DMS 273 (cell line): ENCODE data around the gene ZNF581.

Experiments used
- DNase-seq: peaks from one replicate; lab custom pipeline; 2025; ENCODE audit not compliant: unreplicated experiment; lab: John Stamatoyannopoulos, UW

Gene ZNF581

DNA sequence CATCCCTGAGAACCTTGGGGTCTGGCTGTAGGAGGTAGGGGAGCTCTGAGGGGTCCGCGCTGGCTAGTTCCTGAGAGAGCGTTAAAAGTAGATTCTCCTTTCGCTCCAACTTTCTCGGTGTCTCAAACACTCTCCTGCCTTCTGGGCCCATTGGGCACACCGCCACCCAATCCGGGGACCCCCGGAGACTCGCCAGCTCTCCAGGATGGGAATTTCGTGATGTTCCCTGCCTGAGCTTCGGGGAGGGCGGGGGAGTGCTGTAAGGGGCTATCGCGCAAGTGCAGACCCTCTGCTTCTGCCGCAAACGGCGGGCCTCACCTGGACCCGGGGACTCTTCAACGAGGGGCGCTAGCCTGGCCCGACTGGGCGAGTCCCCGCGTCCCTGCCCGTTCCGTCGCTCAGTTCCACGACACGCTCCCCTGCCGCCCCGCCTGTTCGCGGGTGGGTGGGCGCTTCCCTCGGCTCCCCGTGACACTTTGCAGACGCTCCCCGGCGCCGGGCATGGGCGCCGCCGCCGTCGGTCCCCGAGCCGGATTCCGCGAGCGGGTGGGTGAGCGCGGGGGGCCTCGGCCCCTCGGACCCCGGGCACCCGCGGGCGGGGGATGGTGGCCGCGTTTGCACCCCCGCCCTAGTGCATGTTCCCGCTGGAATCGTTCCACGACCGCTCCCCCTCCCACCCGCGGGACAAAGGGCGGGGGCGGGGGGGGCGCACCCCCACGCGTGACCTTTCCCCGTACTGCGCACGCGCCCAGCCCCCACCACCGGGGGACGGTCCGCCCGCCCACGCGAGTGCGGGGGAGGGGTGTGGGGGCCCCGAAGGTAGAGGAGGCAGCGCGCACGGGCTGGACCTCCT is 4.5 kb downstream of the ZNF581 start, which contains the start of gene CCDC106:
TSS of gene CCDC106 (plus strand) at position 481 of the 853 bp plus-strand sequence. CDS start 835 bp downstream, outside the sequence.
- peak; percentile 94 for DNase-seq

DNA sequence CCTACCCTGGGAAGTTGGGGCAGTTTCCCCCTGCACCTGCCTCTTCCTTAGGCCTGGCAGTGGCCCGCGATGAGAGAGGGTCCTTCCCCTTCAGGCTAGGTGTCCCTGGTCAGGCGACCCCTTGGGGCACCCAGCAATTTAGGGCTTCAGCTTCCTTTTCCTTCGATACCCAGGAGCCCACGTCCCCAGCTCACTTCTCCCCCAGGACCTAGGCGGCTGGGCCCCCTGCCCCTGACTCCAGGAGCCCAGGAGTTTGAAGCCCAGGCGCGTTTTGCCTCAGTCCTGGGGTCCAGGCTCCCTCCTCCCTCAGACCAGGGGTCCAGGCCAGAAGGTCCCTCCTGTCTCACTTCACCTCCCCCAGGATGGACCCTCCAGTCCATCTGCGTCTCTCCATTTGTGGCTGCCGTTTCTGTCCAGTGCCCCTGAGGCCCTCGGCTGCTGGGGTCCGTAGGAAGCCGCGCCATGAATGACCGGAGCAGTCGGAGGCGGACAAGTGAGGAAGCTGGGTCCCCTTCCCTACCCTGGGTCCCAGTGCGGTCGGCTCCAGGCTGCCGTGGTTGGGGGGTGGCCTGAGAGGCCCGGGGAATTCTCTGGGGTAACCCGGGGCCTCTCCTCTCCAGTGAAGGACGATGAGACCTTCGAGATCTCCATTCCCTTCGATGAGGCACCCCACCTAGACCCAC is 5.3 kb downstream of the ZNF581 start:
- peak; percentile 46 for DNase-seq

DNA sequence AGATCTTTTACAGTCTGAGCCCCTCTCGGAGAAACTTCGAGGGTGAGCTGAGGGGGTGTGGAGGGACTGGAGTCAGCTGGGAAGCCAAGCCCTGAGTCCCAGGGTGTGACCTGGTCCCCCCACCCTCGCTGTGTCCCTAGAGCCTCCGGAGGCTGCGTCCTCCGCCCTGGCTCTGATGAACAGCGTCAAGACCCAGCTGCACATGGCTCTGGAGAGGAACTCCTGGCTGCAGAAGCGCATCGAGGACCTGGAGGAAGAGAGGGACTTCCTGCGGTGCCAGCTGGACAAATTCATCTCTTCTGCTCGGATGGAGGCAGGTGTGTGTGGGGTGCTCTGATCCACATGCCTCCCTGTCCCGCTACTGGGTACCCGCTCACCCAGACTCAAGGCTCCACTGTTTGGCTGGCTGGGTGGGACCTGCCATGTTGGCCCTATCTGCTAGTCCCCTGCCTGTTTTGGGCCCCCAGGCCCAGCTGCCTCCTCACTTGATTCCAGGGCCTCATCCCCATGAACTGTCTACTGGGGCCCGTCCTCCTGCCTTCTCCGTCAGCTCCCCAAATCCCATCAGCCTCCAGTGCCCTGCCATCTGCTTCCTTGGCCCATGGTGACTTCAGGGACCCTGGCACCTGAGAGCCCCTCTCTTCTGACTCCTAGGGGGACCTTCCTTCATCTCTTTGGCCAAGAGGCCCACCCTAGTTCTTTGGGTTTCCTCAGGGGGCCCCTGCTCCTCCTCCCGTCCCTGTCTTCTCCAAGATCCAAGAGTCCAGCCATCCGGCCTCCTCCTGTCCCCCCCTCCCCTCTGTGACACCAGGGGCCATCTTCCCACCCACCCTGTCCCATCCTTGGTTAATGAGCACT is 6.0 kb downstream of the ZNF581 start:
- DNase-seq = no peak

DNA sequence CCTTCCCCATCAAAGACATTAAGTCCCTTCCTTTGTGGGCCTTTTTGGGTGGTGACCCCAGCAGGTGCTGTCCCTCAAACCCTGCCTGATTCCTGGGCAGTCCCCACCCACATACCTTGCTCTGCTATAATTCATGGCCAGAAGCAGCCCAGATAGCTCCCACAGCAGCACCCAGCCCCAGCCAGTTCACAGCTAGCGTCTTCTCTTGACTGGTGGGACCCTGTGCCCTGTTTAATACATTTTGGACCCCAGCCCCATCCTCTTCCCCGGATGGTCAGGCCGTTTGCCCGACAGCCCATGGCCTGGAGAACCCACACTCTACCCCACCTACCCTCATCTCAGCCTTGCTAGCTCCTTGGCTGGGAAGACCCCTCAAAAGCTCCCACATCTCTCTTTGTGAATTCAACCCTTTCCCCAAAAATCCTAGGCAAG is 6.7 kb downstream of the ZNF581 start:
- DNase-seq = no peak

DNA sequence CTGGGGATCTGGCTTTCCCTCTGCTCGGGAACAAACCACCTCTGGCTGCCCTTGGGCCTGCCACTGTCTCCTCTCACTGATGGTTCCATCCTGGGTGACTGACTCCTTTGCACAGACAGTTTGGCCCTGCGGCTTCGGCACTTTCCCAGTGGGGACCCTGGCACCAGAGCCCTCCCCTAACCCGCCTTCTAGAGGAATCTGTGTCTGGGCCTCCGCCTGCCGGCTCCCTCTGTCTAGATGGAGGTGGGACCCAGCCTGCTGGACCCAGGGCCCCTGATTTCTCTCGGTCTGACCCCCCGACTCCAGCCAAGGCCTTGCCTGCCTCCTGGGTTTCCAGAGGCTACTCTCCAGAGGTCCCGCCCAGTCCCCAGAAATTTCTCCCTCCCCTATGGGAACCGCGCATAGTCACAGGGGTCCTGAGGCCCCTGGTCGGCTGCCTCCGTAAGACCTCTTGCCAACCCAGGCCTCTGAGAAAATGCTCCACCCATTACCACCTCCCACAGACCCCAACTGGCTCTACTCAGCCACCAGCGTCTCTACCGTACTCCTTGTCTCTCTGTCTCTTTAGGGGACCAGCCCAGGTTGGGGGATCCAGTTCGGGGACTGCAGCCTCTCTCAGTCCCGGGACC is 7.3 kb downstream of the ZNF581 start:
- no peak for DNase-seq

DNA sequence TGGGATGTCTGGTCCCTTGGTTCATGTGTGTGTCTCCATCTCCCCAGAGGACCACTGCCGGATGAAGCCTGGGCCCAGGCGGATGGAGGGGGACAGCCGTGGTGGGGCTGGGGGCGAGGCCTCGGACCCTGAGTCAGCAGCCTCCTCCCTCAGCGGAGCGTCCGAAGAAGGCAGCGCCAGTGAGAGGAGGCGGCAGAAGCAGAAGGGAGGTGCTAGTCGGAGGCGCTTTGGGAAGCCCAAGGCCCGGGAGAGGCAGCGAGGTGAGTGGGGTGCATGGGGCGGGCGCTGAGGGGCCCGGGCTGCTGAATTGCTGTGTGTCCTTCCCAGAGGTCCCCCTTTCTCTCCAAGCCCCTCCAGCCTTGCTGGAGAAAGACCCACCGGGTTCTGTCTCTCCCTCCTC is 7.8 kb downstream of the ZNF581 start:
- no peak for DNase-seq

DNA sequence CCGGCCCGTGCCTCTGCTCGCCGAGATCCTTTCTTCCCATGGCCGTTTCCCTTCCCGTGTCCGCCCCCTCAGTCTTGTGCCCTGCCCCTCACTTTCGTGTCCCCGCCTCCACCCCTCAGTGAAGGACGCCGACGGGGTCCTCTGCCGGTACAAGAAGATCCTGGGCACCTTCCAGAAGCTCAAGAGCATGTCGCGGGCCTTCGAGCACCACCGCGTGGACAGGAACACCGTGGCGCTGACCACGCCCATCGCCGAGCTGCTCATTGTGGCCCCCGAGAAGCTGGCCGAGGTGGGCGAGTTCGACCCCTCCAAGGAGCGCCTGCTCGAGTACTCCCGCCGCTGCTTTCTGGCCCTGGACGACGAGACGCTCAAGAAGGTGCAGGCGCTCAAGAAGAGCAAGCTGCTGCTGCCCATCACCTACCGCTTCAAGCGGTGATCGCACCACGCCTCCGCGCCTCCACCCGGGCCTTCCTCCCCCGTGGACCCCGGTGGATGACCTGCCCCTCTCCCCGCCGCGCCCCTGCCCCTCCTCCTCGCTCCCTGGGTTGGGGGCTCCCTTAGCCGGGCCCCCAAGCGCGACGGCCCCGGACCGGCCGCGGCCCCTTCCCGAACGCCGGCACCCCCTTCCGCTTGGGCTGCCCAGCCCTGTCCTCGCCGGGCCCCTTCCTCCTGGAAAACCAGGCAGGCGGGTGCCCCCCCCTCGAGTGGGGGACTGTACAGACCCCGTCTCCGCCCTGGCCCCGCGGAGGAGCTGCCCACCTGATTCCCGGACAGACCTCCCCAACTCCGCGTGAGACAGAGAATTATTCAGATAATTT is 9.1 kb downstream of the ZNF581 start:
- DNase-seq = no peak

DNA sequence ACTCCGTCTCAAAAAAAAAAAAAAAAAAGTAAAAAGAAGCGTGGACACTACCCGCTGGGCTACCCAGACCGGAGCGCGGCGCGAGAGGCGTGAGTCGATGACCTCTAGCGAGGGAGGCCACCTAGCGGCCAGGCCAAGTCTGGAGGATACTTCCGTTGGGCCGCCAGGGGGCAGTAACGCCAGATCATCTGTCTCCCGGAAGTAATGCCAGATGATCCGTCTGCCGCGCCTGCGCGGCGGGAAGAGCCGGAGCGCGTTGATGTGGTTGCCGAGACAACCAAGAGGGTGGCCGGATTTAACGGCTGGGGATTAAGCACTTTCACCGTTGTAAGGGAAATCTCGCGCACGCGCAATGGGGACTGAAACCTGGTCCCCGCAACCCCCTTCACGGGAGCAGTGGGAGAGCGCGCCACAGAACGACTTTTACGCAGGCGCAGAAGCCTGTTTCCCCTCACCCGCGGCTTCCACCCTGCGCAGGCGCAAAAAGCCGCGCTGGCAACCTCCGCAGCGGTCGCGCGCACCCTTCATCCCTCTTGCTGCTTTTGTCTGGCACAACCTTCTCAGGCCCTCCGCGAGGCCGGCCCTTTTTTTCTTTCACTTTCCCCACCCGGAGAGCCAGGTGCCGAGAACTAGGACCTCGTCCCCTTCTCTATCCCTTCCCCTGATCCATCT is 10.3 kb downstream of the ZNF581 start:
- peak; percentile 99 for DNase-seq

DNA sequence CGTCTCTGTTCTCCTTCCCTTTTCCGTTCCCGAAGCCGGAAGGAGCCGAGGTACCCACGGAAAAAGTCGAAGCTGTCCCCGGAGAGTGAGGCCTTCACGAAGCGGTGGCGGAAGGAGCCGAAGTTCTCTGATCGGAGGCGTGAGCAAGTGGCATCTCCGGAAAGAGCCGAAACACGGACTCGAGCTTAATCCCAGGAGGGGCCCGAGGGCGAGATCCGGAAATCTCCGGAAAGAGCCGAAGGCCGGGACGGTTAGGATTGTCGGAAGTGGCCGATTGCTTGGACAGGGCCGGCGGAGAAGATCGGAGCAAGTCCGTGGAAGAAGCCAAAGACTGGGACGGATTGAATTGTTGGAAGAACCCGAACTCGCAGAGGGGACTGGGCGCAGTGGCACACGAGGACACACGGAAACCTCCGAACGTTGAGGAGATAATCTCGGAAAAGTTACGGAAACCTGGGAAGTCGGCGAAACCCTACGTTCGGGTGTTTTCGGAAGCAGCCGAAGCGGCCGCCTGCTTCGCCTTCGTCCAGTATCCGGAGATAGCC is 10.9 kb downstream of the ZNF581 start:
- DNase-seq = peak; percentile 100

DNA sequence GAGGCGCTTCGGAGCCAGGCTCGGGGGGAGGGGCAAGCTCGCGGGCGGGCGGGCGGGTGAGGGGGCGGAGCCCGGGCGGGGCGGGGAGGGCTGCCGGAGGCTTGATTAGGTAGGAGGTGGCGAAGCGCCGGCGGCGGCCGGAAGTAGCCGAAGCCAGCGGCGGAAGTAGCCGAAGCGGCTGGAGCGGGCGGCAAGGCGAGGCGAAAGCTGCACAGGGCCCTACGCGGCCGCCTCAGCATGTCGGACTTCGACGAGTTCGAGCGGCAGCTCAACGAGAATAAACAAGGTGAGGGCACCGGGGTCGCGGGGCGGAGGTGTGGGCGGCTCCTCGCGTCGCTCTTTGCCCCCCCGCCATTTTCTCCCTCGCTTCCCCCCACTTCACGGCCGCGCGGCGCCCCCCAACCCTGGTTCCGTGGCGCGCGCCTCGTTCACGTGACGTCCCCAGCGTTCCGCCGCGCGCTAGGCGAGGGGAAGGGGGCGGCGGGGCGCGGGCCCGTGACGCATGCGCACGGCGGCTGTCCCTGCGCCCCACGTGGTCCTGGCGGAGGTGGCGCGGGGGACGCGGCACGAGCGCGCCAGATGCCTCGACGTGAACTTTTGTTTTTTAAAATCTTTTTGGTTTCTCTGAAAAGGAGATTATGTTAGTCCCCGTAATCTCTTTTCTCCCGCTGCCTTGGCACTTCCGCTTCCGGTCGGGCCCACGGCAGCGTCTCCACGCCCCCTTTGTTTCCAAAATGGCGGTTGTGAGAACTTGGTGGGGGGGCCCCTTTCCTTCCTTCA is 11.6 kb downstream of the ZNF581 start, which contains the start of gene U2AF2:
TSS of gene U2AF2 (plus strand) at position 168 of the 780 bp plus-strand sequence. CDS start at position 238, 70 bp downstream.
- peak; percentile 98 for DNase-seq

DNA sequence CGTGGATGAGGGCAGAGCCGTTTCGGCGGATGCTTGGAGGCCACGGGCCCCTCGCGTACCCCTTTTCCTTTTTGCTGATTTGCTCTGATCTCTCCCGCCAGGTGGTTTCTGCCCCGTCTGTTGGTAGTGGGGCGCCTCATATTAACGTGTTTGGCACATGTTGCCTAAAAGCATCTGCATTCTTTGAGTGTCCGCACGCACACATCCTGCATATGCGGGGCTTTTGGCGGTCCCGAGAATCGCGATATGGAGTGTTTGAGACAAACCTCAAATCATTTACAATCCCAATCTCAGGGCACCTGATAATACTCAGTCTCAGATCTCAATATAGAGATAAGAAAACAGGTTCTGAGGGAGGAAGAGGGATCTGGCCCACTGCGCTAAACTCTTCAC is 12.2 kb downstream of the ZNF581 start:
- no peak for DNase-seq

DNA sequence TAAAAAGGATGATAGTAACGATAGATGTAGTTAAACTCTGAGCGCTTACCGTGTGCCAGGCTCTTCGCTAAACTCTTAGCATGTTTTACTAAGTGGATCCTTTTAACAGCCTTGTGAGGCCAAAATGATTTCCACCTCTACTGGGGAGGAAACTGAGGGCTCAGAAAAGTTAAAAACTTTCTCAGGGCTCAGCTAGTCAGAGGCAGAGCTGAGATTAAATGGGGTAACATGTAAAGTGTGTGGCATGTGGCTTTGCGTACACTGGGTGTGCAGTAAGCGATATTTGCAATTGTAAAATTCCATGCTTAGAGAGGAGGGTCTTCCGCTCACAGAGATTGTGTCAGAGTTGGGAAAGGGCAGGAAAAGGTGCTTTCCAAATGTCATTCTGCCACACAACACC is 13.1 kb downstream of the ZNF581 start:
- DNase-seq = peak; percentile 42

DNA sequence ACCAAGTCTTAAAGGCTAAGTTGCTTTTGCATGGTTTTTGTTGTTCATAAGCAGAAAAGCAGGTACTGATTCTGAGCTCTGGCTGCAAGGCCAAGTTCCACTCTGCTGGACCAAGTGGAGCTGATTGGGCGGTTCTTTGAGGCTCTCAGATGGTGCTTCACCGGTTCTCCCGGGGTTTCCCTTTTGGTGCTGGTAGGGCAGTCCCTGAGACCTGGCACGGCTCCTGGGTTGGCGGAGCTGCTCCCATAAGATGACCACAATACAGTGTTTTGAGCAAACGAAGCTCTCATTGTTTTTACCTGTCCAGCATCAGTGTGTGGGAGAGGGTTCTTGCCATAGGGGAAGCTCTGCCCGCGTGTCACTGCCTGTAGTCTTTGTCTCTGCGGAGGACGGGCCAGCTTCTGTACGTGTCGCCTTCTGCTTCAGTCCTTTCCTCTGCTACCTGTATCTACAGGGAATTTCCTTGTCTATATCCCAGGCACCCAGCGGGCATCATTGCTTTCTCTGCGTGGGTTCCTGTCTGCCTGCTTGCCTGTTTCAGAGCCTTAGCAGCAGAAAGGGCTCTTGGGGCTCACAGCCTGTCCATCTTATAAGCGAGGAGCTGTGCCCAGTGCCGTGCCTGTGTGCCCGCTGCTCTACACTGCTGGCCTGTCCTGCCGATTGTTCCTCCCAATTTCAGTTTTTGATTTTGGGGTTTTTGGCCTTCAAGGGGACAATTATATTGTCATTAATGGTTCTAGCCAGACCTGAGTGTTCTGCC is 13.7 kb downstream of the ZNF581 start:
- DNase-seq = peak; percentile 50

DNA sequence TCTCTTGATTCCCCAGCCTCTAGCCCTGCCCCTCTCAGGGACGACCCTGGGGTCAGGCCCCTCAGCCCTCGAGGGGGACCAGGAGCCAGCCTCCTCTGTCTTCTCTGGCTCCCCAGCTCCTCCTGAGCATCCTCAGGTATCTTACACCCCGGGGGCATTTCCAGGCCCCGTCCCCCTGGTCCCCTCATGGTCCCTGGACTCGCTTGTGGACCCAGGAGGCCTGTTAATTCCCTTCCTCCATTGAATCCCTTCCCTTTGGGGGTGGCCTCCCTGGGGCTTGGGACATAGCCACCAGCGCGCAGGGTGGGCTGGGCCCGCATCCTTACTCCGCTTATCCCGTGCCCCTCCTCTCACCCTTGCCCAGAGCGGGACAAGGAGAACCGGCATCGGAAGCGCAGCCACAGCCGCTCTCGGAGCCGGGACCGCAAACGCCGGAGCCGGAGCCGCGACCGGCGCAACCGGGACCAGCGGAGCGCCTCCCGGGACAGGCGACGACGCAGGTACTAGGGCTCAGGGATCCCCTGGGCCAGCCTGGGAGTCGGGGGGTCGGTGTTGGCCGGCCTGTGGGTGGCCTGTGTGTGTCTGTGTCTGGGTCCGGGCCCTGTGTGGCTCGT is 15.5 kb downstream of the ZNF581 start:
- DNase-seq = no peak

DNA sequence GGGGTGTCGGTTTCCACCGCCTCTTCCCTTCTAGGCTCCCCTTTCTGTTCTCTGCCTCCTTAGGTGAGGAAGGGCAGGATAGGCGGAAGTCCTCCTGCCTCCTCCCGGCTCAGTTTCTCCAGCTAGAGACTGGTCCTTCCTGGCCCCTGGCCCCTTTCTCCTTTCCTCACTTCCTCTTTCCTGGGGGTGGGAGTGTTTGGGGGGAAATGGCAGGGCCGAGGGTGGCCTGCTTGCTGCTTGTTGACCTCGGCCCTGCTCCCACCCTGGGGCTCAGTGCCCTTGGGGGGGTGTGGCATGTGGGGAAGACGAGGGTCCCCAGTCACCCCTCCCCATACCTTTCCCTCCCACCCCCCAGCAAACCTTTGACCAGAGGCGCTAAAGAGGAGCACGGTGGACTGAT is 16.4 kb downstream of the ZNF581 start:
- no peak for DNase-seq

DNA sequence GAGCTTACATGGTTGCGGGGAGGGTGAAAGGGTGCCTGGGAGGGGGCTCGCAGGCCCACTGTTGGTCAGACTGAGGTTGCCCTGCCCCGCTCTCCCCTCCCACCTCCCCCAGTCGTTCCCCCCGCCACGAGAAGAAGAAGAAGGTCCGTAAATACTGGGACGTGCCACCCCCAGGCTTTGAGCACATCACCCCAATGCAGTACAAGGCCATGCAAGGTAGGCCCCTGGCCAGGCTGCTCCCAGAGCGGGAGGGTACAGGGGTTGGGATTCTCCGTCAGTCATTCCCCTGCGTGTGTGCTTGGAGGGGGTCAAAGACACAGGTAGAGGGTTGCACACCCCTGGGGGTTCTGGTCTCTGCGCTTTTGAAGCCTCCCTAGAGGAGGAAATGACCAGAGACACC is 17.0 kb downstream of the ZNF581 start:
- no peak for DNase-seq

DNA sequence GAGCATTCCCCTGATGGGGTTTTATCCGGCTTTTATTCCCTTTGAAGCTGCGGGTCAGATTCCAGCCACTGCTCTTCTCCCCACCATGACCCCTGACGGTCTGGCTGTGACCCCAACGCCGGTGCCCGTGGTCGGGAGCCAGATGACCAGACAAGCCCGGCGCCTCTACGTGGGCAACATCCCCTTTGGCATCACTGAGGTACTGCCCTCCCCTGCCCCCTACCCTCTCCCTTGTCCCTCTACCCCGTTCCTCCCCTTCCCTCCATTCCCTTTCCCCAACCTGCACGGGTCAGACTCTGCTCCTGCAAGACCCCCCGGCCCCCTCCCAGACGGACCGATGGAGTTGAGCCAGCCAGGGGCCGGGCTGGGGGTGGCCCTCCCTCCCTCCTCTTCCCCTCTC is 17.5 kb downstream of the ZNF581 start:
- DNase-seq = no peak
